HG02678 (cell line): Measurements from ENCODE around the gene TMUB1.
A peak's percentile ranks its signal among the peaks of the same experiment; 100 is the strongest.

Source experiments
- ATAC-seq: cut with Tn5 transposase; IDR thresholded peaks from one replicate; pipeline ENCODE4 v1.9.1; 2021; ENCODE audit warnings: mild to moderate bottlenecking, moderate library complexity; ENCODE audit not compliant: unreplicated experiment

The TMUB1 gene

GRCh38 chr7:151071032-151071866, 12.0 kb downstream of the TMUB1 start:
- ATAC-seq: no peak

GRCh38 chr7:151070574-151070960, 12.7 kb downstream of the TMUB1 start:
- no peak for ATAC-seq

GRCh38 chr7:151069841-151070573, 13.3 kb downstream of the TMUB1 start:
- ATAC-seq: no peak

- no peak for ATAC-seq
Observed at GRCh38 chr7:151068069-151068773, 15.1 kb downstream of the TMUB1 start.

DNA sequence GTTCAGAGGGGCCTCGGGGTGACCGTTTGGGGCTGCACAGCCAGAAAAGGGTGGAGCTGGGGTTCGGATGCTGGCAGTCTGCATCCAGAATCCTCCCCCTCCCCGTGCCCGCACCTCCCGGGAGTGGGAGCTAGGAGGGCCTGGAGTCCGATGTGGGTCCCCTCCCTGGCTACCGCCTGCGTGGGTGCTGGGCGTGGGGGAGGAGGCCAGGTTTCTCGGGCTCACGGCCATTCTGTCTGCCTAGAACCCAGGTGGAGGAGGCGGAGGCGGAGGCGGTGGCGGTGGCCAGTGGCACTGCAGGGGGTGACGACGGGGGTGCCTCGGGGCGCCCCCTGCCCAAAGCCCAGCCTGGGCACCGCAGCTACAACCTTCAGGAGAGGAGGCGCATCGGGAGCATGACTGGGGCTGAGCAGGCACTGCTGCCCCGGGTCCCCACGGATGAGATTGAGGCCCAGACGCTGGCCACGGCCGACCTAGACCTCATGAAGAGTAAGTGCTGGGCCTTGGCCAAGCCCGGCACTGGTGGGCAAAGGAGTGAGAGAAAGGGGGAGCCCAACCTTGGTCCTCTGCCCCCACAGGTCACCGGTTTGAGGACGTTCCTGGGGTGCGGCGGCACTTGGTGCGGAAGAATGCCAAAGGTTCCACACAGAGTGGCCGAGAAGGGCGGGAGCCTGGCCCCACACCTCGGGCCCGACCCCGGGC, 16.9 kb downstream of the TMUB1 start:
- no peak for ATAC-seq

DNA sequence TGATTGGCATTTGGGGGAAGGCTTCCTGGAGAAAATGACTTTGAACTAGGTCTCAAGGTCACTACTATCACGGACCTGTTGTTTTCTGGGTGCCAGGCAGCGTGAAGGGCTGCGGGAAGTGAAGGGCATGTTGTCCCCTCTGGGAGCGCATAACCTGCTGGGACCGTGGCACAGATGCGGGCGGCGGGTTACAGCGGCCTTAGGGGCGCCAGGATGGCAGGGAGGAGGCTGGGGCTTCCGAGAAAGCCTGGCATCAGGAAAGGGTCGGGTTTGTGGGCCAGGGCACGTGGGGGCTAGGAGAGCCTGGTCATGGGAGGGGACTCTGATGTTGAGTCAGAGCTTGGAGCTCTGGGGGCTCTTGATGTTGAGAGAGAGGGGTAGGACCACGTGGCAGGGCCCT, 17.8 kb downstream of the TMUB1 start:
- no peak for ATAC-seq

DNA sequence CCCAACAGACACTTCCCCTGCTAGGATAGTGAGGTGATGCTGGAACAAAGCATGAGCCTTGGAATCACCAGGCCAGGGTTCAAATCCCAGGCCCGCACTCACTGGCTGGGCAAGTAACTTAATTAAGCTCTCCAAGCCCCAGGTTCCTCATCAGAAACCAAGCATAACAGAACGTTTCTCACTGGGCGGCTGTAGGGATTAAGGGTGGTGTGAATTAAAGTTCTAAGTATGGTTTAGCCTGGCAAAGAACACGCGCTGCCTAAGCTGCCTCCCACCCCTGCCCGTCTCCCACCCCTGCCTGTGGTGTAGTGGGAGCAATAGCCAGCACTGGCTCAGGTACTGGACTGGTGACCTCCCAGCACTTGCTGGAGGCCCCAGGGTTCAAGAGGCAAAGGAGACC, 18.3 kb downstream of the TMUB1 start:
- ATAC-seq: no peak

DNA sequence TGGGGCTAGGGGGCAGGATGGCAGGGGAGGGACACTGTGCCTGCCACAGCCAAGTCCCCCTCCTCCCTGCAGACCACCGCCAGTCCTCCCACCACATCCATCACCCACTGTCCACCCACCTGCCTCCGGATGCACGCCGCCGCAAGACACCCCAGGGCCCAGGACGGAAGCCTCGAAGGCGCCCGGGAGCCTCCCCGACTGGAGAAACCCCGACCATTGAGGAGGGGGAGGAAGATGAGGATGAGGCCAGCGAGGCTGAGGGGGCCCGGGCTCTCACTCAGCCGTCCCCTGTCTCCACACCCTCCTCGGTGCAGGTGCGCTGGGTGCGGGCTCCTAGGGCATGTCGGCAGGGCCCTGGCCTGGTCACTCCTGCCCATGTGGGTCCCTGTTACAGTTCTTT, 18.8 kb downstream of the TMUB1 start:
- no peak for ATAC-seq

DNA sequence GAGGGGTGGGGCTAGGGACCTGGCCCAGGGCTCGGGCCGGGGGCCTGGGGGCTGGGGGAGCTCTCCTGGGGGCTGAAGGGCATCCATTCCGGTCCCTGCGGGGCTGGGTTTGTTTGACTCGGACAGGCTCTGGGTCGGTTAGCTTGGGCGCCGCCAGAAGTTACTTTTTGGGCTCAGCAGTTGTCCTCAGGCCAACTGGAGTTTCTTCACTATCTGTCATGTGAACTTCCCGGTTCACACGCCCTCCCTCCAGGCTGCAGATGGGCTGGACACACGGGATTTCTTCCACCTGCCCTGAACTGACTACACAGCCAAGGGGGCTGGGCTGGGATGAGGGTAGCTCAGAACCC, 20.1 kb downstream of the TMUB1 start:
- ATAC-seq: no peak

DNA sequence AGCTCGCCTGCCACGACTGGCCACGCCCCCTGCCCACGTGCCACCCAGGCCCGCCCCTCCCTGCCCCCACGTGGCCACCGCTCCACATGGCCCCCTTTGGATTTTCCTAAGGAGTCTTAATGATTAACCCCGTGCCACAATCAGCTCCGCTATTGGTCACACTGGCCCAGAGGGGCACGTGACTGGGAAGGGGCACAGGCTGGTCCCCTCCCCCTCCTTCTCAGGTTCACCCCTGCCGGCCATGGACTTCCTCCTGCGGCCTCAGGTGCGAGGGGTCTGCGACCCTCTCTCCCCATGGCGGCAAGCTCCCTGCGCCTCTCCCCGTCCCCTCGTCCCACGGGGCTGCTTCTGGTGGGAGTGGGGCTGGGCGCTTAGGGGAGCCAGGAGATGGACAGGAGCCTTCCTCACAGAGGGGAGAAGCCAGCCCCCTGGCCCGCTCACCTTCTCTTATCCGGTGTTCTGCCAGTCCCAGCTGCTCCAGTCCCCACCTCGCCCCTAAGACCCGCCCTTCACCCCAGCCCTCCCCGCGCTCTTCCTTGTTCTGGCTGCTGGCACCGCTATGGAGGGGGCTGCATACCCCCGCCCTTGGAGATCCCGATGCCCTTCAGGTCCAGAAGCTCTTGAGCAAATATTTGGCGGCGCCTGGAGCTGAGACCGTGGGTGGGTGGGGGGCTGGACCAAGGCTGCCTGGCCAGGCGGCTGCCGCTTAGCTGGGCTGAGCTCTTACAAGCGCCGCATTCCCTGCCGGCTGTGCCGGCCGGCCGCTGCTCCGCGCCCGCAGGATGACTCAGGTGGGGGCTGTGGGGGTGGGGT, 20.7 kb downstream of the TMUB1 start:
- no peak for ATAC-seq

- ATAC-seq: no peak
Observed at GRCh38 chr7:151062111-151062398, 21.2 kb downstream of the TMUB1 start.

DNA sequence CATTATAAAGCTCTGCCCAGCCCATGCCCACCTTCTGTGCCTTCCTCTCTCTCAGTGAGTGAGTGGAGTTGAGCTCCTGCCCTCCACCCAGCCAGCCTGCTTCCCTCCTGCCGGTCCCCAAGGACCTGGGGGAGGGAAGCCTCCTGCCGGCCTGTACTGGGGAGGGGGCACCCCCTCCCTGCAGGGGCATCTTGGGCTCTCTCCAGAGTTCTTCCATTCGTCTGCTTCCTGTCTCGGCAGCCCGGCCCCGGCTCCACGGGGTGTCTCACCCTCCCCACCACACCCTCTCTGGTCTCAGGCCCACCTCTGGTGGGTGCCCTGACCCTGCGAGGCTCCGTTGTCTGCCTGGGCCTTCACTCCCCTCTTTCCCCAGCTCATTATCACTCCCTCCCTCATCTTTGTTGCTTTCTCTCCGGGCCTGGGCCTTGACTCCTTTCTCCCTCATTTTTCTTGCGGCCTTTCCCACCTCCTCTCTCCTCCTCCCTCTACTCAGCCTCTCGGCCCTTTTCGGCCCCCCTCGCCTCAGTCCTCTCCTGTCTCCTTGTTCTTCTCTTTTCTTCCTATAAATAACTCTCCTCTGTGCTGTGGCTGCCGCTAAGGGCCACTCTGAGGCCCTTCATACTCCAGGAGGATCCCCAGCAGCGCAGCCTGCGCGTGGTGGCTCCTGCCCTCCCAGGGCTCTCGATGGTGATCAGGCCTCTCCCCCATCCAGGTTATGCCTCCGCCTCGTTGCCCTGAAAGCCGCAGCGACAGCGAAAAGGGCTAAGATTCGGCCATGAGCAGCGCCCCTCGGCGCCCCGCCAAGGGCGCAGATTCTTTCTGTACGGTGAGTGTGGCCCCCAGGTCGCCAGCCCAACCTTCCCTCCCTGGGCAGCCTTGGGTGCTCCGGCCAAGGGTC, 21.8 kb downstream of the TMUB1 start:
- no peak for ATAC-seq

DNA sequence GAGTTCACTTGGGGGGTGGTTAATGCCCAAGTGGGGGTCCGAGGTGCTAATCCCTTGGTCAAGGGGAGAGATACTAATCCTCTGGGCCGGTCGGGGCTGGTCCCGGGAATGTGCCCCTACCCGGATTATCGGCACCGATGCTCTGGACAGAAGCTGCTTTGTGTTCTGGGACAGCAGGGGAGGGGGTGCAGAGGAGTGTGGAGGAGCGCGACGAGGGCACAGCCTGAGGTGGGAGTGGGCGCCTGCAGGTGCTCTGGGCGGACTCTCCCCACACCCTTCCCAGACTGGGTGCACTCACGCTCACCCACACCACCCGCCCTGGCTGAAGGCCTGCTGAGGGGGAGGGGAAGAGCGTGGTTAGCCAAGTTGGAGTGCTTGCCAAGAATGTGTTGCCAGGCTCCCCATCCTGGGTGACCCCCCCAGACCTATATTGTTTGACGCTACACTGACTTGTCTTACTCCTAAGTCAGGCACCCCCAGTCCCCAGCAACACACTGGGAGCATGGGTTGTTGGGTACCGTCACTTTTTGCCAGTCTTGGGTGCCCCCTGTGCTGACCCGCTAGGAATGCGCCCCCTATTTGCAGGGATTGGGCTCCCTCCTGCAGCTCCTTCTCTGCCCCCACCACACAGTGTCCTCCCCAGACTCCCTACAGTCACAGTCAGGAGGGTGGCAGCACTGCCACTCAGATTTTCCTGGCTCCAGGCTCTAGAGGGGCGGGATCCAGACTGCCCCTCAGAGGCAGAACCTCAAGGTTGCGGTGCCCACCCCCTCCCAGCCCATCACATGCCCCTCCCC, 22.7 kb downstream of the TMUB1 start:
- no peak for ATAC-seq

GRCh38 chr7:151060113-151060415, 23.2 kb downstream of the TMUB1 start:
- no peak for ATAC-seq

DNA sequence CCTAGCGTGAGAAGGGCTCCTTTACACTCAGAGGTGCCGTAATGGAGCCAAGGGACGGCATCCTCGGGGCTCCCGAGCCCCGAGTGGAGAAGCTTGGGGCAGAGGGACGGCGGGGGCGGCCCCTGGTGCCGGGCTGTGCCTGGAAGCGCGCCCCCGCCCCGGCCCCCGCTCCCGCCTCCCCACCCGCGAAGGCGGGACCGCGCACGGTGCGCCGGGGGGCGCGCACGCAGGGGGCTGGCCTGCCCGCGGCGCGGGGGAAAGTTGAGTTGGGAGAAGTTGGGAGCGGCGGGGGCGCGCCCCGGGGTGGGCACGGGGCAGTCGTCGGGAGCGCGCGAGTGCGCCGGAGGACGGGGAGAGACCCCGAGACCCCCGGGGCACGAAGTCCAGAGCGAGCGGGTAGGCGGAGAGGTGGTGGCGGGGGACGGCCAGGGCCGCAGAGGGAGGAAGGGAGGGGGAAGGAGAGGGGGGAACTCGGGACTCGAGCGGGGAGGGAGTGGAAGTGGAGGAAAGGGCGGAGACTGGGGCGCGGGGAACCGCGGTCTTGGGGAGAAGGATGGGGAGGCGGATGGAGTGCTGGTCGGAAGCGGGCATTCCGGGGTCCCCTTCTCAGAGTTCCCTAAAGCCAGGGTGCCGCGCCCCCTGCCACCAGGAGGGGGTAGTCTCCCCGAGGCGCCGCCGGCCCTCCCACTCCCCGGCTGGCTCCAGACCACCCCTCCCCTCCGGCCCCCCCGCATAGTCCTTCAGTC, 23.8 kb downstream of the TMUB1 start, which contains the start of gene SLC4A2:
SLC4A2 (plus strand) TSS at position 223 of the 746 bp plus-strand sequence. CDS start 2,399 bp downstream, outside the sequence.
- ATAC-seq: peak; percentile 34

DNA sequence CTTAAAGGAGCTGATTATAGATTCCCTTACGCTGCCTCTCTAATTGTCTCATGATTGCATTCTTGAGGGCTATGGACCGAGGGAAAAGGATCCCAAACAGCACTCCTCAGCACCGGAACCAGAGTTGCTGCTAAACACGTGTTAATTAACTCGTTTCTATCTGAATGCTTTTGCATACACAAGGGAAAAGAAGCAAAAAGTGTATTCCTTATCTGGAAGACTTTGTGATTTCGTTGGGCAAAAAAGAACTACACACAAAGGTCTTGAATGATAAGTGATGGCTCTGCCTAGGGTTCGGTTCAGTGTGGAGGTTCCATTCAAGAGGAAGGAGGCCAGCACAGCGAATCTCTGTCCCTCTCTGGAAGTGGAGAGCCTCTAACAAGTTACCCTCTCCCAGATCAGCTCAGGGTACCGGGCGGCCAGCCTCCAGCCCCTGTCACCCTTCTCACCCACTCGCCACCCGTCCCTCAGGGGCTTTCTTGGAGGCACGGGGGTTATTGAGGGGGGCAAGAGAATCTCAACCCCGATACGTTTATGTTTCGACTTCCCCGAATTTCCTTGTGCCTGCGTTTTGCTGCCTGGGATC, 24.4 kb downstream of the TMUB1 start:
- ATAC-seq: no peak

DNA sequence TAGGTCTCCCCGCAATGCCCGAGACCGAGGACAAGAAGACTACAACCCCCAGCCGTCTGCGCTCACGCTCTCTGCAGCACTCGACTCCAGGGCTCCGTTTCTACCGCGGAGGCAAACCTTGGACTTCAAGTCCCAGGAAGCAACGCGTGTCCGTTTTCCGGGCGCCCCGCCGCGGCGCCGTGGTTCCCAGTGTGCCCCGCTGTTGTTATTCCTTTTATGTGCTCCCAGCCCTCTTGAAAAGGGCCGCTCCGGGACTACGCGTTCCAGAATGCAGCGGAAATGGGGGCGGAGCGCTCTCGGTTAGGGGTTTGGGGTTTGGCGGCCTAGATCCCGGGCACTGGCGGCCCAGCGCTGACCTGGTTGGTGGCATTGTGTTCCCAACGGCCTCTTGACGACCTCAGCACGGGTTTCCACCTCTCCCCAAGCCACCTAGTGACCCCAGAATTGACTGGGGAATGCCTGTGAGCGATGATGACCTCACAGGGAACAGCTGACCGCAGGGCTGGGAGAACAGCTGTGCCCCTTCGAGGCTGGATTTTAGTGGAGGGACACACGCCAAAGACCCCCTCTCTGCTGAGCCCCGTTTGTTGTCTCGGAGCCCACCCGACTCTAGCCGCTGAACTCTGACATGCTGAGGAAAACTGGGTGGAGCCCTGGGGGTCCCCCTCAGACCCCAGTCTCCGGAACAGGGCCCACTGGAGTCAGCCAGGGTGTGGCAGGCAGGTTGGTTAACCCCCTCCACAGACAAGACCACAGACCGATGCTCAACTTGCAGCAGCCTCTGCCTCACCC, 25.1 kb downstream of the TMUB1 start:
- ATAC-seq: peak; percentile 90
